Measurements from ENCODE around the gene LHFPL3. TPM values are rescaled to one million over a fixed set of nuclear protein-coding genes. Genes with fewer than 3 reads are reported as not detected.

The LHFPL3 gene
- polyA plus RNA-seq, 1 donor from 2014 or later = 5.6 TPM

DNA sequence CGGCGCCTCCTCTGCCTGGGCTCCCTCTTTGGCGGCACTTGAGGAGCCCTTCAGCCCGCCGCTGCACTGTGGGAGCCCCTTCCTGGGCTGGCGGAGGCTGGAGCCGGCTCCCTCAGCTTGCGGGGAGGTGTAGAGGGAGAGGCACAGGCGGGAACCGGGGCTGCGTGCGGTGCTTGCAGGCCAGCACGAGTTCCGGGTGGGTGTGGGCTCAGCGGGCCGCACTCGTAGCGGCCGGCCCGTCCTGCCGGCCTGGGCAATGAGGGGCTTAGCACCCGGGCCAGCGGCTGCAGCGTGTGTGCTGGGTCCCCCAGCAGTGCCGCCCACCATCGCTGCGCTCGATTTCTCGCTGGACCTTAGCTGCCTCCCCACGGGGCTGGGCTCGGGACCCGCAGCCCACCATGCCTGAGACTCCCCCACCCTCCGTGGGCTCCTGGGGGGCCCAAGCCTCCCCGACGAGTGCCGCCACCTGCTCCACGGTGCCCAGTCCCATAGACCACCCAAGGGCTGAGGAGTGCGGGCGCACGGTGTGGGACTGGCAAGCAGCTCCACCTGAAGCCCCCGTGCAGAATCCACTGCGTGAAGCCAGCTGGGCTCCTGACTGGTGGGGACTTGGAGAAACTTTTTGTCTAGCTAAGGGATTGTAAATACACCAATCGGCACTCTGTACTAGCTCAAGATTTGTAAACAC lies 611.8 kb downstream of the LHFPL3 start:
- H2AFZ ChIP-seq (ENCODE audit: low read depth, low read length) = no peak overlapping the region
- no peak overlapping the region for H3K4me2 ChIP-seq (ENCODE audit: low read length)
- H3K9ac ChIP-seq (ENCODE audit: low read length) = no peak overlapping the region
- H3K79me2 ChIP-seq (replicated peaks; ENCODE audit: insufficient read depth, low read length) = no peaks in the 10 kb centered on the region
- H3K27ac ChIP-seq (ENCODE audit: low read length) = no peak overlapping the region
- no peaks in the 10 kb centered on the region for H3K9me3 ChIP-seq (ENCODE audit: low read length)
- H3K27me3 ChIP-seq (ENCODE audit: insufficient read depth, low read depth, low read length) = no peaks in the 10 kb centered on the region
- no peaks in the 10 kb centered on the region for H4K20me1 ChIP-seq (ENCODE audit: insufficient read depth)
- H3F3A ChIP-seq (ENCODE audit: insufficient read depth, low read length, poor library complexity, severe bottlenecking) = no peaks in the 10 kb centered on the region
- TF ChIP-seq MXI1 (conservative IDR thresholded peaks at IDR 0.05; ENCODE audit: poor library complexity, severe bottlenecking) (no peak), RAD21 (conservative IDR thresholded peaks at IDR 0.05) (no peak), POLR2AphosphoS5 (IDR thresholded peaks at IDR 0.05) (no peak), CTCF (IDR thresholded peaks at IDR 0.05; ENCODE audit: poor library complexity, severe bottlenecking) (no peak), EP300 (conservative IDR thresholded peaks at IDR 0.05; ENCODE audit: poor library complexity, severe bottlenecking) (no peak), SMC3 (conservative IDR thresholded peaks at IDR 0.05; ENCODE audit: poor library complexity) (no peak), EZH2 (IDR thresholded peaks at IDR 0.05; ENCODE audit: borderline replicate concordance, insufficient read depth, low read length, poor library complexity, severe bottlenecking) (no peak), TAF1 (IDR thresholded peaks at IDR 0.05; ENCODE audit: low read depth) (no peak)
- TF ChIP-seq, protein P1, sequence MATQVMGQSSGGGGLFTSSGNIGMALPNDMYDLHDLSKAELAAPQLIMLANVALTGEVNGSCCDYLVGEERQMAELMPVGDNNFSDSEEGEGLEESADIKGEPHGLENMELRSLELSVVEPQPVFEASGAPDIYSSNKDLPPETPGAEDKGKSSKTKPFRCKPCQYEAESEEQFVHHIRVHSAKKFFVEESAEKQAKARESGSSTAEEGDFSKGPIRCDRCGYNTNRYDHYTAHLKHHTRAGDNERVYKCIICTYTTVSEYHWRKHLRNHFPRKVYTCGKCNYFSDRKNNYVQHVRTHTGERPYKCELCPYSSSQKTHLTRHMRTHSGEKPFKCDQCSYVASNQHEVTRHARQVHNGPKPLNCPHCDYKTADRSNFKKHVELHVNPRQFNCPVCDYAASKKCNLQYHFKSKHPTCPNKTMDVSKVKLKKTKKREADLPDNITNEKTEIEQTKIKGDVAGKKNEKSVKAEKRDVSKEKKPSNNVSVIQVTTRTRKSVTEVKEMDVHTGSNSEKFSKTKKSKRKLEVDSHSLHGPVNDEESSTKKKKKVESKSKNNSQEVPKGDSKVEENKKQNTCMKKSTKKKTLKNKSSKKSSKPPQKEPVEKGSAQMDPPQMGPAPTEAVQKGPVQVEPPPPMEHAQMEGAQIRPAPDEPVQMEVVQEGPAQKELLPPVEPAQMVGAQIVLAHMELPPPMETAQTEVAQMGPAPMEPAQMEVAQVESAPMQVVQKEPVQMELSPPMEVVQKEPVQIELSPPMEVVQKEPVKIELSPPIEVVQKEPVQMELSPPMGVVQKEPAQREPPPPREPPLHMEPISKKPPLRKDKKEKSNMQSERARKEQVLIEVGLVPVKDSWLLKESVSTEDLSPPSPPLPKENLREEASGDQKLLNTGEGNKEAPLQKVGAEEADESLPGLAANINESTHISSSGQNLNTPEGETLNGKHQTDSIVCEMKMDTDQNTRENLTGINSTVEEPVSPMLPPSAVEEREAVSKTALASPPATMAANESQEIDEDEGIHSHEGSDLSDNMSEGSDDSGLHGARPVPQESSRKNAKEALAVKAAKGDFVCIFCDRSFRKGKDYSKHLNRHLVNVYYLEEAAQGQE (IDR thresholded peaks at IDR 0.05; ENCODE audit: borderline replicate concordance) = no peak
- no peaks in the 10 kb centered on the region for H3K36me3 ChIP-seq (ENCODE audit: insufficient read depth, low read length)
- H3K4me3 ChIP-seq (ENCODE audit: low read length) = no peak overlapping the region
- no peaks in the 10 kb centered on the region for H3K9me2 ChIP-seq (ENCODE audit: insufficient read depth, low read length)

DNA sequence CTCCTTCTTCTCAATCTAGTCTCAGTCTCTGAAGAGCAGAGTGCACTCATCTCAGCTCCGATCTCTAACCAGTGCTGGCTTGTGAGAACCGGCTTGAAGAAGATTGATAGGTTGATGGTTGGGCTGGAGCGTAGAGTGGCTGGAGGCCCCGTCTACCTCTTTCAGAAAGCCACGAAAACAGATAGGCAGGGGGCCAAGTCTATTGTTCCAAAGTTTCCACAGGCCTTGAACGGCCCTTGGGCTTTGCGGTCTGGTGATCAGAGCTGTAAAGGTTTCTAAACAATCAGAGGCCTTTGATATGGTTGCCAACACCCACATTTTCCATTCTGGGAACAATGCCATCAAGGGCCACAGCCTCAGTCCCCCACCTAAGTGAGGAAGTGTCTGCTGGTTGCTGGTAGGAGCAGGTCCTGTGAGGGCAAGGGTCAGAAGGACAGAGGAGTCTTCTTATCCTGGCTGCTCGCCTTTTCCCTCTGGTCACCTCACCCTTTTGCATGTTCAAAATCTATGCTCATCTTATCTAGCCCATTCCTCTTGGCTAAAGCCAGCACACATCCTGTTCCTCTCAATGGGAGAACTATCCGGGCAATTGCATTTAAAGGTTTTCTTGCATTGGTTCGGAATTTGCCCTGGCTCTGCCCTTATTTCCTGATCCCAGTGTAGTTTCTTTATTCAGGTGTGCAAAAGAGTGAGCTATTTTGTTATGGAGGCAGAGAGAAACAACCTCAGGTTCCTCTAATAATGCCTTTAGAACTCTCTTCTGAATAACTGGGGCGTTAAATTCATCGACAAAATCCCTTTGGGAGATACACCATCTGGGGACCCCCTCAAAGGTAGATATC lies 615.3 kb downstream of the LHFPL3 start:
- H3K9me2 ChIP-seq (ENCODE audit: insufficient read depth, low read length) = no peaks in the 10 kb centered on the region
- no peaks in the 10 kb centered on the region for H4K20me1 ChIP-seq (ENCODE audit: insufficient read depth)
- H2AFZ ChIP-seq (ENCODE audit: low read depth, low read length) = peak overlapping the region; percentile 4
- no peak overlapping the region for H3K27ac ChIP-seq (ENCODE audit: low read length)
- H3K27me3 ChIP-seq (ENCODE audit: insufficient read depth, low read depth, low read length) = no peaks in the 10 kb centered on the region
- H3K9me3 ChIP-seq (ENCODE audit: low read length) = no peaks in the 10 kb centered on the region
- H3K36me3 ChIP-seq (ENCODE audit: insufficient read depth, low read length) = no peaks in the 10 kb centered on the region
- H3K4me2 ChIP-seq (ENCODE audit: low read length) = no peak overlapping the region
- no peak overlapping the region for H3K4me3 ChIP-seq (ENCODE audit: low read length)
- no peaks in the 10 kb centered on the region for H3K79me2 ChIP-seq (replicated peaks; ENCODE audit: insufficient read depth, low read length)
- TF ChIP-seq TAF1 (IDR thresholded peaks at IDR 0.05; ENCODE audit: low read depth) (no peak), RAD21 (conservative IDR thresholded peaks at IDR 0.05) (no peak), POLR2AphosphoS5 (IDR thresholded peaks at IDR 0.05) (no peak), EP300 (conservative IDR thresholded peaks at IDR 0.05; ENCODE audit: poor library complexity, severe bottlenecking) (no peak), MXI1 (conservative IDR thresholded peaks at IDR 0.05; ENCODE audit: poor library complexity, severe bottlenecking) (no peak), SMC3 (conservative IDR thresholded peaks at IDR 0.05; ENCODE audit: poor library complexity) (no peak), CTCF (IDR thresholded peaks at IDR 0.05; ENCODE audit: poor library complexity, severe bottlenecking) (no peak), EZH2 (IDR thresholded peaks at IDR 0.05; ENCODE audit: borderline replicate concordance, insufficient read depth, low read length, poor library complexity, severe bottlenecking) (no peak)
- TF ChIP-seq, protein P1 (IDR thresholded peaks at IDR 0.05; ENCODE audit: borderline replicate concordance) = no peak
- H3F3A ChIP-seq (ENCODE audit: insufficient read depth, low read length, poor library complexity, severe bottlenecking) = no peaks in the 10 kb centered on the region
- H3K9ac ChIP-seq (ENCODE audit: low read length) = no peak overlapping the region
